ENCODE measurements around the gene GTSE1.

GTSE1 gene

DNA sequence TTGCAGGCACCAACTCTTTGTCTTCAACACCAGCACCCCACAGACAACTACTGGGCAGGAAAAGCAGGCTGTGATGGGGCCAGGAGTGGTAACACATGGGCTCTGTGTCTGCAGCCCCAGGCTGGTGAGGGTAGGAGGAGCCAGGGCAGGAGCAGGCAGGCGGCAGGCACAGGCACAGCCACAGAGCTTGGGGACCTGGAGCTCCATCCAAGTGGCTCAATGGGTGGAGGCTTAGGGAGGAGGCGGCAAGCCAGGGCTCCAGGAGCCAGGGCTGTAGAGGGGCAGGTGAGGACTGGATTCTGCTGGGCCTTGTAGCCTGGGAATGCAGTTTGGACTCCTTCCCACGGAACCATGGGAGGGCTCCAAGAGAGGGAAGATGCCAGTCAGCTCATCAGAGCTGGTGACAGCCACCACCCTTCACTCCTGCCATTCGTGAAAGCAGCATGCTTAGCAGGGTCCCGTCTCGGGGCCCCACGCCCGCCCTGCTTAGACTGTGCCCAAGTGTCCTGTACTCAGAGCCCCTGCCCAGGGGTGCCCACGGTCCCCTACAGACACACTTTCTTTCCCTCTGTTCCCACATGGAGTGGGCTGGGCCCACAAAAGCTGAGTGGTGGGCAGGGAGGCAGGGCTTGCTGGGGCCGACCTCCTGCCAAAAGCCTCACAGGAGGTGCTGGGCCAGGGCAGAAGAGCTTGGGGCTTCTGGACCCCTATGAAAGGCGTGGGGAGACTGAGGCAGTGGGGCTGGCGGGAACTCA is 16.4 kb upstream of the GTSE1 start:
- no peak overlapping the region for H2AFZ ChIP-seq (ENCODE audit: low read depth, low read length, severe bottlenecking)
- H4K20me1 ChIP-seq (ENCODE audit: low read depth, low read length) = no peaks in the 10 kb centered on the region
- no peak overlapping the region for H3K4me2 ChIP-seq (ENCODE audit: low read depth, low read length, poor library complexity, severe bottlenecking)
- no peaks in the 10 kb centered on the region for H3K9me2 ChIP-seq (replicated peaks; ENCODE audit: insufficient read depth, low read length)
- TF ChIP-seq EZH2phosphoT487 (conservative IDR thresholded peaks at IDR 0.05; ENCODE audit: low read length) = no peak
- no peak for TF ChIP-seq CTCF (IDR thresholded peaks at IDR 0.05; ENCODE audit: insufficient read depth, low read length, poor library complexity, severe bottlenecking)
- H3F3A ChIP-seq (ENCODE audit: insufficient read depth) = no peaks in the 10 kb centered on the region
- no peak overlapping the region for H3K4me3 ChIP-seq (ENCODE audit: insufficient read depth, low read length, poor library complexity, severe bottlenecking)
- H3K27me3 ChIP-seq (ENCODE audit: low read length) = no peaks in the 10 kb centered on the region
- H3K9me3 ChIP-seq (ENCODE audit: insufficient read depth, low read length) = no peaks in the 10 kb centered on the region
- H3K79me2 ChIP-seq (ENCODE audit: insufficient read depth, low read length) = no peaks in the 10 kb centered on the region
- H3K9ac ChIP-seq (ENCODE audit: low read length) = no peak overlapping the region
- no peaks in the 10 kb centered on the region for H3K36me3 ChIP-seq (ENCODE audit: low read length)
- H3K27ac ChIP-seq (ENCODE audit: low read depth, low read length) = no peak overlapping the region

DNA sequence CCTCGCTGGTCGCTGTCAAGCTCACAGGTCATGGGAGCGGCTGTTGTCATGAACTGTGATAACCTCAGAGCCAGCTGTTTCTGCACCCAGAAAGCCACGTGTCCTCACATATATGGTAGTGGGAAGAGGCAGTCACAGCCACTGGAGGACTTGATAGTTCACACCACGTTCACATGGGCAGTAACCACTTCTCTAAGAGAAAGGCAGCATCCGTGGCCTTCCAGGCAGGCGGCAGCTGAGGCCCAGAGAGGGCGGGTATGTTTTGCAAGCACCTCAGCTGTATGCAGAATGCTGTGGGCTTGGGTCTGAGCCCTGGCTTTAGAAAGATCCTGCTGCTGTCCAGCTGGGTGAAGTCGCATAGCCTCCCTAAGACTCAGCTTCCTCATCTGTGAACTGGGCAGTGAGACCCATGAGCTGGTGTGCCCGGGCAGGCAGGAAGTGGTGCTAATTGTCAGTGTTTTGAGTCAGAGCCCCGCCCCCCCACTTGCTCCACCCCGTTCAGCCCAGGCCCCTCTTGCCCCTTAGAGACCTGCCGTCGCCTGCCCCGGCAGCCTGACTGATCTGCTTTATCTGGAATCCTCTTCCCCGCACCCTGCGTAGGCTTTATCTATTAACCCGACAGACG is 15.6 kb upstream of the GTSE1 start:
- no peak overlapping the region for H2AFZ ChIP-seq (ENCODE audit: low read depth, low read length, severe bottlenecking)
- no peak overlapping the region for H3K9ac ChIP-seq (ENCODE audit: low read length)
- no peaks in the 10 kb centered on the region for H3K27me3 ChIP-seq (ENCODE audit: low read length)
- no peaks in the 10 kb centered on the region for H4K20me1 ChIP-seq (ENCODE audit: low read depth, low read length)
- H3K27ac ChIP-seq (ENCODE audit: low read depth, low read length) = no peak overlapping the region
- TF ChIP-seq CTCF (IDR thresholded peaks at IDR 0.05; ENCODE audit: insufficient read depth, low read length, poor library complexity, severe bottlenecking) = no peak
- TF ChIP-seq EZH2phosphoT487 (conservative IDR thresholded peaks at IDR 0.05; ENCODE audit: low read length) = no peak
- H3K4me2 ChIP-seq (ENCODE audit: low read depth, low read length, poor library complexity, severe bottlenecking) = no peak overlapping the region
- no peaks in the 10 kb centered on the region for H3K79me2 ChIP-seq (ENCODE audit: insufficient read depth, low read length)
- H3K9me2 ChIP-seq (replicated peaks; ENCODE audit: insufficient read depth, low read length) = no peaks in the 10 kb centered on the region
- no peaks in the 10 kb centered on the region for H3K36me3 ChIP-seq (ENCODE audit: low read length)
- no peaks in the 10 kb centered on the region for H3K9me3 ChIP-seq (ENCODE audit: insufficient read depth, low read length)
- no peak overlapping the region for H3K4me3 ChIP-seq (ENCODE audit: insufficient read depth, low read length, poor library complexity, severe bottlenecking)
- no peaks in the 10 kb centered on the region for H3F3A ChIP-seq (ENCODE audit: insufficient read depth)

GRCh38 chr22:46281866-46282678 is 14.6 kb upstream of the GTSE1 start:
- no peak overlapping the region for H3K27ac ChIP-seq (ENCODE audit: low read depth, low read length)
- H3K4me2 ChIP-seq (ENCODE audit: low read depth, low read length, poor library complexity, severe bottlenecking) = no peak overlapping the region
- H2AFZ ChIP-seq (ENCODE audit: low read depth, low read length, severe bottlenecking) = no peak overlapping the region
- no peaks in the 10 kb centered on the region for H3K27me3 ChIP-seq (ENCODE audit: low read length)
- no peaks in the 10 kb centered on the region for H3K9me2 ChIP-seq (replicated peaks; ENCODE audit: insufficient read depth, low read length)
- no peaks in the 10 kb centered on the region for H3F3A ChIP-seq (ENCODE audit: insufficient read depth)
- no peak overlapping the region for H3K9ac ChIP-seq (ENCODE audit: low read length)
- TF ChIP-seq EZH2phosphoT487 (conservative IDR thresholded peaks at IDR 0.05; ENCODE audit: low read length) (no peak), CTCF (IDR thresholded peaks at IDR 0.05; ENCODE audit: insufficient read depth, low read length, poor library complexity, severe bottlenecking) (no peak)
- H3K9me3 ChIP-seq (ENCODE audit: insufficient read depth, low read length) = no peaks in the 10 kb centered on the region
- no peaks in the 10 kb centered on the region for H3K36me3 ChIP-seq (ENCODE audit: low read length)
- no peaks in the 10 kb centered on the region for H4K20me1 ChIP-seq (ENCODE audit: low read depth, low read length)
- H3K4me3 ChIP-seq (ENCODE audit: insufficient read depth, low read length, poor library complexity, severe bottlenecking) = no peak overlapping the region
- H3K79me2 ChIP-seq (ENCODE audit: insufficient read depth, low read length) = no peaks in the 10 kb centered on the region

Measured in SU-DHL-6 (cell line).